HEK293 (cell line): ENCODE measurements around the gene BMX.

ENCODE experiments used
- CTCF ChIA-PET: fragments of 350-600 bp; formaldehyde crosslinking; extraction: SDS; loops from one replicate; lab custom pipeline; 2021; ENCODE audit warnings: antibody characterized with exemption; lab: Yijun Ruan, JAX
- POLR2A ChIA-PET: fragments of 300-600 bp; formaldehyde crosslinking; extraction: SDS; loops from one replicate; lab custom pipeline; 2020; ENCODE audit warnings: antibody characterized with exemption, inconsistent platforms; lab: Yijun Ruan, JAX
- H3K27ac ChIP-seq: fragments of 200-500 bp; sonication (Bioruptor generic); 2 replicates; pipeline ENCODE4 v1.5.1; 2014; ENCODE audit warnings: low read depth, low read length, control low read depth, inconsistent platforms; ENCODE audit errors: extremely low read depth
- H3K36me3 ChIP-seq, 2 experiments: fragments of 200-500 bp in 1 of 2; sonication (Bioruptor generic) in 1 of 2; 1 replicate in 1 of 2; 2 replicates in 1 of 2; pipeline ENCODE4 v1.5.1; 2014 to 2017; ENCODE audit warnings: inconsistent platforms in 2 of 2, low read length in 2 of 2; ENCODE audit not compliant: control insufficient read depth in 2 of 2, insufficient read depth in 1 of 2
- H3K4me1 ChIP-seq: fragments of 200-500 bp; sonication (Bioruptor generic); 2 replicates; pipeline ENCODE4 v1.5.1; 2014; ENCODE audit warnings: mild to moderate bottlenecking, low read length, inconsistent platforms; ENCODE audit not compliant: control insufficient read depth, insufficient read depth
- H3K4me3 ChIP-seq: 2 replicates; pipeline ENCODE4 v1.5.1; 2011; ENCODE audit warnings: low read depth, mild to moderate bottlenecking, control low read depth, low read length, moderate library complexity
- H3K9me3 ChIP-seq: fragments of 200-500 bp; sonication (Bioruptor generic); 2 replicates; pipeline ENCODE4 v1.5.1; 2014; ENCODE audit warnings: low read depth, low read length, inconsistent platforms; ENCODE audit not compliant: control insufficient read depth, insufficient read depth
- CTCF ChIP-seq: fragments of 450-650 bp; formaldehyde crosslinking; IDR thresholded peaks from 2 replicates; pipeline ENCODE4 v1.5.1; 2016; ENCODE audit warnings: missing biosample characterization, missing genetic modification characterization
- GFI1B ChIP-seq: fragments of 450-650 bp; formaldehyde crosslinking; IDR thresholded peaks from 2 replicates; pipeline ENCODE4 v1.5.1; 2016; ENCODE audit warnings: missing biosample characterization, missing genetic modification characterization
- IKZF3 ChIP-seq: fragments of 450-650 bp; IDR thresholded peaks from 2 replicates; pipeline ENCODE4 v1.5.0; 2018; ENCODE audit warnings: missing biosample characterization, mild to moderate bottlenecking, missing genetic modification characterization, moderate library complexity
- PRDM6 ChIP-seq: fragments of 450-650 bp; formaldehyde crosslinking; IDR thresholded peaks from 2 replicates; pipeline ENCODE4 v1.5.1; 2017; ENCODE audit warnings: missing biosample characterization, missing genetic modification characterization
- RBAK ChIP-seq: fragments of 450-650 bp; formaldehyde crosslinking; IDR thresholded peaks from 2 replicates; pipeline ENCODE4 v1.5.1; 2016; ENCODE audit warnings: missing biosample characterization, missing genetic modification characterization
- ZBTB11 ChIP-seq: fragments of 450-650 bp; formaldehyde crosslinking; conservative IDR thresholded peaks from 2 replicates; pipeline ENCODE4 v1.5.1; 2016; ENCODE audit warnings: low read depth, missing biosample characterization, missing genetic modification characterization
- ZNF146 ChIP-seq: fragments of 450-650 bp; formaldehyde crosslinking; IDR thresholded peaks from 2 replicates; pipeline ENCODE4 v1.5.1; 2016; ENCODE audit warnings: missing biosample characterization, missing genetic modification characterization
- ZNF214 ChIP-seq: fragments of 450-650 bp; formaldehyde crosslinking; IDR thresholded peaks from 2 replicates; pipeline ENCODE4 v1.5.1; 2017; ENCODE audit warnings: missing biosample characterization, mild to moderate bottlenecking, missing genetic modification characterization, borderline replicate concordance
- ZNF48 ChIP-seq: fragments of 450-650 bp; formaldehyde crosslinking; IDR thresholded peaks from 2 replicates; pipeline ENCODE4 v1.5.1; 2016; ENCODE audit warnings: missing biosample characterization, missing genetic modification characterization
- ZNF501 ChIP-seq: fragments of 450-650 bp; formaldehyde crosslinking; IDR thresholded peaks from 2 replicates; pipeline ENCODE4 v1.5.1; 2016; ENCODE audit warnings: missing biosample characterization, missing genetic modification characterization
- ZNF560 ChIP-seq: fragments of 450-650 bp; formaldehyde crosslinking; IDR thresholded peaks from 2 replicates; pipeline ENCODE4 v1.5.1; 2017; ENCODE audit warnings: missing biosample characterization, missing genetic modification characterization, borderline replicate concordance
- ZNF610 ChIP-seq: fragments of 450-650 bp; formaldehyde crosslinking; IDR thresholded peaks from 2 replicates; pipeline ENCODE4 v1.5.1; 2016; ENCODE audit warnings: missing biosample characterization, missing genetic modification characterization, borderline replicate concordance
- TF ChIP-seq, protein P1 (sequence below): fragments of 450-650 bp; formaldehyde crosslinking; IDR thresholded peaks from 2 replicates; pipeline ENCODE4 v1.5.1; 2016; ENCODE audit warnings: missing biosample characterization, missing genetic modification characterization
- TF ChIP-seq, protein P2 (sequence below): fragments of 450-650 bp; formaldehyde crosslinking; IDR thresholded peaks from 2 replicates; pipeline ENCODE4 v1.5.1; 2016; ENCODE audit warnings: missing biosample characterization, missing genetic modification characterization
- TF ChIP-seq, protein P3 (sequence below): fragments of 450-650 bp; formaldehyde crosslinking; IDR thresholded peaks from 2 replicates; pipeline ENCODE4 v1.5.1; 2016; ENCODE audit warnings: missing biosample characterization, missing genetic modification characterization

Gene BMX

GRCh38 chrX:15559227-15559626 is 58.6 kb downstream of the BMX start:
- POLR2A ChIA-PET, result no interaction called here

GRCh38 chrX:15560924-15561323 is 60.3 kb downstream of the BMX start:
- no peak overlapping the region for H3K27ac ChIP-seq
- no peaks in the 10 kb centered on the region for H3K9me3 ChIP-seq
- ChIA-PET CTCF (interaction anchor here (1.1 kb wide), 1 partner anchor 16 kb away, joined by 3 read pairs; no protein-coding TSS in a partner anchor), POLR2A (no interaction called here)
- H3K36me3 ChIP-seq, result no peaks in the 10 kb centered on the region
- TF ChIP-seq ZNF146 (tag by site-specific recombination) (no peak), RBAK (tag by site-specific recombination) (no peak), ZNF48 (tag by site-specific recombination) (no peak)
- TF ChIP-seq, protein P1, sequence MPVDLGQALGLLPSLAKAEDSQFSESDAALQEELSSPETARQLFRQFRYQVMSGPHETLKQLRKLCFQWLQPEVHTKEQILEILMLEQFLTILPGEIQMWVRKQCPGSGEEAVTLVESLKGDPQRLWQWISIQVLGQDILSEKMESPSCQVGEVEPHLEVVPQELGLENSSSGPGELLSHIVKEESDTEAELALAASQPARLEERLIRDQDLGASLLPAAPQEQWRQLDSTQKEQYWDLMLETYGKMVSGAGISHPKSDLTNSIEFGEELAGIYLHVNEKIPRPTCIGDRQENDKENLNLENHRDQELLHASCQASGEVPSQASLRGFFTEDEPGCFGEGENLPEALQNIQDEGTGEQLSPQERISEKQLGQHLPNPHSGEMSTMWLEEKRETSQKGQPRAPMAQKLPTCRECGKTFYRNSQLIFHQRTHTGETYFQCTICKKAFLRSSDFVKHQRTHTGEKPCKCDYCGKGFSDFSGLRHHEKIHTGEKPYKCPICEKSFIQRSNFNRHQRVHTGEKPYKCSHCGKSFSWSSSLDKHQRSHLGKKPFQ (tag by site-specific recombination), result no peak
- H3K4me3 ChIP-seq, result no peak overlapping the region
- H3K4me1 ChIP-seq, result no peaks in the 10 kb centered on the region

More at GRCh38 chrX:15559227-15559626, 58.6 kb downstream of the BMX start:
- Histone ChIP-seq H3K9me3 (no peaks in the 10 kb centered on the region), H3K4me1 (no peaks in the 10 kb centered on the region), H3K4me3 (no peak overlapping the region), H3K36me3 (no peaks in the 10 kb centered on the region), H3K27ac (no peak overlapping the region)
- CTCF ChIA-PET, result interaction anchor here (0.7 to 1.6 kb wide), 3 partner anchors 43 to 59 kb away, joined by 3 to 4 read pairs (median 4); partner anchors contain the start of gene BMX
- no peak for TF ChIP-seq GFI1B (tag by site-specific recombination)
- TF ChIP-seq, protein P2, sequence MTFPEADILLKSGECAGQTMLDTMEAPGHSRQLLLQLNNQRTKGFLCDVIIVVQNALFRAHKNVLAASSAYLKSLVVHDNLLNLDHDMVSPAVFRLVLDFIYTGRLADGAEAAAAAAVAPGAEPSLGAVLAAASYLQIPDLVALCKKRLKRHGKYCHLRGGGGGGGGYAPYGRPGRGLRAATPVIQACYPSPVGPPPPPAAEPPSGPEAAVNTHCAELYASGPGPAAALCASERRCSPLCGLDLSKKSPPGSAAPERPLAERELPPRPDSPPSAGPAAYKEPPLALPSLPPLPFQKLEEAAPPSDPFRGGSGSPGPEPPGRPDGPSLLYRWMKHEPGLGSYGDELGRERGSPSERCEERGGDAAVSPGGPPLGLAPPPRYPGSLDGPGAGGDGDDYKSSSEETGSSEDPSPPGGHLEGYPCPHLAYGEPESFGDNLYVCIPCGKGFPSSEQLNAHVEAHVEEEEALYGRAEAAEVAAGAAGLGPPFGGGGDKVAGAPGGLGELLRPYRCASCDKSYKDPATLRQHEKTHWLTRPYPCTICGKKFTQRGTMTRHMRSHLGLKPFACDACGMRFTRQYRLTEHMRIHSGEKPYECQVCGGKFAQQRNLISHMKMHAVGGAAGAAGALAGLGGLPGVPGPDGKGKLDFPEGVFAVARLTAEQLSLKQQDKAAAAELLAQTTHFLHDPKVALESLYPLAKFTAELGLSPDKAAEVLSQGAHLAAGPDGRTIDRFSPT (tag by site-specific recombination), result no peak

DNA sequence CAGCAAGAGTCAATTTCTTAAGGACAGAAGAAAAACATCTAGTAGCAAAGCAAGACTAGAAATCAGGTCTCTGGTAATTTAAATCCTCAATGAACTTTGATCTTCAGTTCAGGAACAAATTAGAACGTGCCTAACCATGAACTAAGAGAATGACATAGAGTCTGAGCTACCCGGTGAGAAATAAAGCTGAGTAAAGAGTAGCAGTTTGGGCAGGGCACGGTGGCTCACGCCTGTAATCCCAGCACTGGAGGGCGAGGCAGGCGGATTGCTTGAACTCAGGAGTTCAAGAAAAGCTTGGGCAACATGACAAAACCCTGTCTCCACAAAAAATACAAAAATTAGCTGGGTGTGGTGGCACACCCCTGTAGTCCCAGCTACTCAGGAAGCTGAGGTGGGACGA is 62.4 kb downstream of the BMX start:
- Histone ChIP-seq H3K4me3 (no peak overlapping the region), H3K4me1 (no peaks in the 10 kb centered on the region), H3K36me3 (no peaks in the 10 kb centered on the region), H3K9me3 (no peaks in the 10 kb centered on the region), H3K27ac (no peak overlapping the region)
- CTCF ChIA-PET, result interaction anchor here (0.7 to 1.2 kb wide), 4 partner anchors 65 to 925 kb away, joined by 3 to 5 read pairs (median 4); partner anchors contain the start of gene PIR
- POLR2A ChIA-PET, result no interaction called here
- no peak for TF ChIP-seq CTCF (tag by site-specific recombination)
- TF ChIP-seq ZNF214 (tag by site-specific recombination), result no peak
- no peak for TF ChIP-seq ZNF560
- no peak for TF ChIP-seq ZNF501 (tag by site-specific recombination)
- no peak for TF ChIP-seq ZBTB11 (tag by site-specific recombination)
- no peak for TF ChIP-seq IKZF3 (tag by site-specific recombination)
- TF ChIP-seq, protein P3, sequence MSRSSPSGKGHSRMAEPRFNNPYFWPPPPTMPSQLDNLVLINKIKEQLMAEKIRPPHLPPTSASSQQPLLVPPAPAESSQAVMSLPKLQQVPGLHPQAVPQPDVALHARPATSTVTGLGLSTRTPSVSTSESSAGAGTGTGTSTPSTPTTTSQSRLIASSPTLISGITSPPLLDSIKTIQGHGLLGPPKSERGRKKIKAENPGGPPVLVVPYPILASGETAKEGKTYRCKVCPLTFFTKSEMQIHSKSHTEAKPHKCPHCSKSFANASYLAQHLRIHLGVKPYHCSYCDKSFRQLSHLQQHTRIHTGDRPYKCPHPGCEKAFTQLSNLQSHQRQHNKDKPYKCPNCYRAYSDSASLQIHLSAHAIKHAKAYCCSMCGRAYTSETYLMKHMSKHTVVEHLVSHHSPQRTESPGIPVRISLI (tag by site-specific recombination), result no peak
- TF ChIP-seq PRDM6, result no peak
- no peak for TF ChIP-seq ZNF610 (tag by site-specific recombination)
